Left lung (tissue), 10 donors: ENCODE data around the gene ANKIB1. TPM values are rescaled to one million over a fixed set of nuclear protein-coding genes. Genes with fewer than 3 reads are reported as not detected.
"Not testable (repeated sequence)": the region's sequence is repeated elsewhere in the genome, so short reads cannot be mapped to it uniquely, and the experiment has no call there.

Source experiments
- ATAC-seq: fragments of 200-7000 bp; cut with Tn5 transposase; one replicate; pipeline ENCODE4 v1.9.1; 2020; ENCODE audit warnings: moderate library complexity
- DNase-seq, 4 donors: peaks; one replicate each; pipeline ENCODE4 v3.0.0-alpha.2; 2013 to 2020
- H3K27ac ChIP-seq, 2 donors: fragments of 200-600 bp; sonication (generic) in 1 of 2; one replicate each; pipeline versions ENCODE4 v1.5.0 to v1.8.0; 2020 to 2021
- H3K27me3 ChIP-seq, 2 donors: fragments of 200-600 bp; sonication (generic) in 1 of 2; one replicate each; pipeline versions ENCODE4 v1.5.0 to v1.8.0; 2020 to 2021
- H3K36me3 ChIP-seq, 2 donors: fragments of 200-600 bp; sonication (generic) in 1 of 2; one replicate each; pipeline versions ENCODE4 v1.5.0 to v1.8.0; 2020 to 2021
- H3K4me1 ChIP-seq, 2 donors: fragments of 200-600 bp; one replicate each; pipeline ENCODE4 v1.8.0; 2021
- H3K4me3 ChIP-seq, 2 donors: fragments of 200-600 bp; sonication (generic) in 1 of 2; one replicate each; pipeline versions ENCODE4 v1.5.0 to v1.8.0; 2020 to 2021; ENCODE audit warnings: mild to moderate bottlenecking in 1 of 2
- H3K9me3 ChIP-seq, 2 donors: fragments of 200-600 bp; sonication (generic) in 1 of 2; one replicate each; pipeline versions ENCODE4 v1.5.0 to v1.8.0; 2020 to 2021
- CTCF ChIP-seq, 2 donors: fragments of 200-600 bp; sonication (generic) in 1 of 2; IDR thresholded peaks; one replicate each; pipeline versions ENCODE4 v1.5.0 to v1.8.0; 2021; ENCODE audit warnings: antibody characterized with exemption in 2 of 2
- intact Hi-C, 2 donors: fragments of 100-400 bp; cut with DNase I; formaldehyde crosslinking; loops; one replicate each; pipeline versions ENCODE4 v1.11.2 to v1.14.2; 2022
- polyA plus RNA-seq, 6 donors: library from polyadenylated mRNA; unstranded; fragments of 120-200 nt; gene quantifications; one replicate each; pipeline ENCODE4 v1.2.1, GENCODE V29; 2013; ENCODE audit not compliant: insufficient read length in 6 of 6
- total RNA-seq, 2 donors: library from RNA; stranded (reverse); fragmentation: NEBNext Ultra II Directional; extraction: Animal tissue kit (Norgen Biotek cat#: 25700); gene quantifications; one replicate each; pipeline ENCODE4 v1.2.1, GENCODE V29; 2021
- donor health status: DM: no; HTN: yes; CAD: no.
- donor health status: DM: no; HTN: no; CAD: no.

ANKIB1 gene
- total and polyA plus RNA-seq, 8 donors, result 41.4 to 57.3 (median 46.9) TPM

- Histone ChIP-seq H3K4me1 (no peaks in the 10 kb centered on the region), H3K36me3 (peaks cover 0 to 16% of the 10 kb centered on the region in 2 donors), H3K27ac (no peak overlapping the region), H3K27me3 (no peaks in the 10 kb centered on the region), H3K4me3 (no peak overlapping the region), H3K9me3 (no peaks in the 10 kb centered on the region)
- no peak for DNase-seq
- intact Hi-C loops, result no loop called here
- no peak for ATAC-seq
- TF ChIP-seq CTCF (IDR thresholded peaks at IDR 0.05), result no peak
Measured at GRCh38 chr7:92404170-92404614, 158.4 kb downstream of the ANKIB1 start.

DNA sequence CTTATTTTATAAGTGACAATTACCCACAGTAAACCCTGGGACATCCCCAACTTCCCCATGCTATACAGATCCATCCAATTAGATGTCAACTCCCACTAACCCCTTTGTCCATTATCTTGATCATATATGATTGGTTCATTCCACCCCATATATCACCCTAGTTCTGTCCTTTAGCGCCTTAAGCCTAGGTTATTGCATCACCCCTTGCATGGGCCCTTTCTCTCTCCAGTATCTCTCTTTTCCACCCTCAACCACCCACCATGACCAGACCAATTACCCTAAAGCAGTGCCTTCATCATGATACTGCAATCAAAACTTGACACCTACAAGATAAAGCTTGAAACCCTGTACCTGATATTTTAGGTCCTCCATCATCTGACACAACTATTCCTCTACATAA, 163.6 kb downstream of the ANKIB1 start:
- no peak overlapping the region for H3K4me3 ChIP-seq
- intact Hi-C loops, result no loop called here
- DNase-seq (no peak), ATAC-seq (no peak)
- H3K4me1 ChIP-seq, result no peaks in the 10 kb centered on the region
- no peak overlapping the region for H3K27ac ChIP-seq
- no peaks in the 10 kb centered on the region for H3K9me3 ChIP-seq
- H3K27me3 ChIP-seq, result peaks cover 0 to 11% of the 10 kb centered on the region in 2 donors
- no peaks in the 10 kb centered on the region for H3K36me3 ChIP-seq
- no peak for TF ChIP-seq CTCF (IDR thresholded peaks at IDR 0.05)

GRCh38 chr7:92410162-92410561, 164.4 kb downstream of the ANKIB1 start:
- H3K27ac ChIP-seq, H3K4me3 ChIP-seq, intact Hi-C loops, H3K9me3 ChIP-seq, DNase-seq, H3K4me1 ChIP-seq, ATAC-seq, H3K36me3 ChIP-seq: not testable (repeated sequence)
- H3K27me3 ChIP-seq, result peaks cover 0 to 11% of the 10 kb centered on the region in 2 donors

DNA sequence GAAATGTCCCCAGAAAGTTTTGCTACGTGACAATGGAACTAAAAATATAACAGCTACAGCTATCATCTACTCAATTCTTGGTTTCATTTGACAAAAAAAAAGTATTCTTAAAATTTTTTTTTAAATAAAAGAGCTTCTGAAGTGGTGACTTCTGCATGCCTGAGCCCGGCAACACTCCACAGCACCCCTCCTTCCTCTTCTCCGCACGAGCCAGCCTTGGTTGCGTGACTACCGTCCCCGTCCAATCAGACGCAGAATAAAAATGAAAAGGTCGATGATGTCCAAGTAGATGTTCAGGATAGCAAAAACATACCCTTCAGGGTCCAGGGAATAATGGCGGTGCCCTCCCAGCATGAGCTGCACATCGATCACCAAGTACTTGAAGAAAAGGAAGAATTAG, 167.0 kb downstream of the ANKIB1 start:
- DNase-seq (peak in 1 of 4 donors; percentile 21), ATAC-seq (peak; percentile 51)
- H3K27ac ChIP-seq, result no peak overlapping the region
- H3K4me3 ChIP-seq, result no peak overlapping the region
- intact Hi-C loops, result no loop called here
- no peak for TF ChIP-seq CTCF (IDR thresholded peaks at IDR 0.05)
- H3K9me3 ChIP-seq, result no peaks in the 10 kb centered on the region
- H3K4me1 ChIP-seq, result no peaks in the 10 kb centered on the region
- peaks cover 0 to 11% of the 10 kb centered on the region in 2 donors for H3K27me3 ChIP-seq
- H3K36me3 ChIP-seq, result no peaks in the 10 kb centered on the region

GRCh38 chr7:92413550-92413949, 167.8 kb downstream of the ANKIB1 start:
- Histone ChIP-seq H3K27ac (no peak overlapping the region), H3K9me3 (no peaks in the 10 kb centered on the region), H3K36me3 (no peaks in the 10 kb centered on the region), H3K4me3 (no peak overlapping the region), H3K4me1 (no peaks in the 10 kb centered on the region), H3K27me3 (peaks cover 0 to 11% of the 10 kb centered on the region in 2 donors)
- ATAC-seq (no peak), DNase-seq (no peak)
- intact Hi-C loops, result no loop called here
- no peak for TF ChIP-seq CTCF (IDR thresholded peaks at IDR 0.05)

DNA sequence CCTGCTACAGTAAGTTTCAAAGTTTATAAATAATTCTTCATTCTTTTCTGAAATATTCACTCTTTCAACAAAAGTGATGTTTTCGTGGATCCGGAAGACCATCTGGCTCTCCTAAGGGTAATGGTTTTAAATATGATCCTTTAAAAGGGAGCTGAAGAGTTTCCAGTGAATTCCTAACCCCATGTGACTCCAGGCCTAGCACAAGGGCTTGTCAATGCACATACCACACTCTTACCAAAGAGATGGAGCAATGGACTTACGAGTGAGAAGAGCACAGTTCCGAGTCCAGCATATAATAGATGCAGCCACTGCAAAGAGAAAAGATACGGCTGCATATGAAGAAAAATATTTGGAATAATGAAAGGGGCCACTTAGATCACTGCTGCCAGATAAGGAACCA, 169.5 kb downstream of the ANKIB1 start:
- no peaks in the 10 kb centered on the region for H3K36me3 ChIP-seq
- no peak for DNase-seq
- H3K27me3 ChIP-seq, result peaks cover 0 to 11% of the 10 kb centered on the region in 2 donors
- H3K27ac ChIP-seq, result no peak overlapping the region
- no peaks in the 10 kb centered on the region for H3K9me3 ChIP-seq
- no peaks in the 10 kb centered on the region for H3K4me1 ChIP-seq
- no peak overlapping the region for H3K4me3 ChIP-seq
- no peak for ATAC-seq
- intact Hi-C loops, result no loop called here
- no peak for TF ChIP-seq CTCF (IDR thresholded peaks at IDR 0.05)
